ENCODE data around the gene PTPN11.

GRCh38 chr12:112427760-112428159 is 9.0 kb downstream of the PTPN11 start:
- TF ChIP-seq FOXM1 (IDR thresholded peaks at IDR 0.05; ENCODE audit: low read depth) (no peak), FOXJ3 (CRISPR knock-in tag; IDR thresholded peaks at IDR 0.05) (no peak), SMC3 (IDR thresholded peaks at IDR 0.05; ENCODE audit: low read depth, low read length) (no peak)
- TF ChIP-seq, protein P1, sequence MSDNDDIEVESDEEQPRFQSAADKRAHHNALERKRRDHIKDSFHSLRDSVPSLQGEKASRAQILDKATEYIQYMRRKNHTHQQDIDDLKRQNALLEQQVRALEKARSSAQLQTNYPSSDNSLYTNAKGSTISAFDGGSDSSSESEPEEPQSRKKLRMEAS (IDR thresholded peaks at IDR 0.05; ENCODE audit: low read depth) = no peak

Measured in SK-N-SH (cell line).